HepG2 (cell line): ENCODE measurements around the gene SDHAF1.

Experiments used
- GMEB1 ChIP-seq: sonication (generic); formaldehyde crosslinking; IDR thresholded peaks from 2 replicates; pipeline ENCODE4 v1.5.1; 2020; ENCODE audit warnings: missing genetic modification reagents, mild to moderate bottlenecking, borderline replicate concordance
- NCOA1 ChIP-seq: sonication (generic); formaldehyde crosslinking; IDR thresholded peaks from 2 replicates; pipeline ENCODE4 v1.9.0; 2021; ENCODE audit warnings: missing genetic modification reagents
- POLR2A ChIP-seq, 2 experiments: IDR thresholded peaks; 2 replicates each; pipeline ENCODE4 v1.6.1; 2011; ENCODE audit warnings: low read depth in 2 of 2, low read length in 2 of 2, mild to moderate bottlenecking in 1 of 2, moderate library complexity in 1 of 2; ENCODE audit not compliant: insufficient read depth in 1 of 2
- POLR2AphosphoS2 ChIP-seq: IDR thresholded peaks from 2 replicates; pipeline ENCODE4 v1.6.1; 2011; ENCODE audit warnings: low read depth, low read length, improper control_type of control experiment
- RBM22 ChIP-seq: fragments of 200-400 bp; formaldehyde crosslinking; optimal IDR thresholded peaks from 2 replicates; pipeline ENCODE3; 2017; ENCODE audit warnings: mild to moderate bottlenecking, low read length, moderate library complexity
- TCF12 ChIP-seq, 2 experiments: fragments of 450-650 bp in 1 of 2; sonication (generic) in 1 of 2; formaldehyde crosslinking in 1 of 2; IDR thresholded peaks; 2 replicates each; pipeline versions ENCODE4 v1.6.1 to v1.8.0; 2017 to 2022; ENCODE audit warnings: antibody characterized with exemption in 1 of 2, mild to moderate bottlenecking in 1 of 2, missing genetic modification reagents in 1 of 2, moderate library complexity in 1 of 2
- XRCC5 ChIP-seq: fragments of 200-400 bp; formaldehyde crosslinking; optimal IDR thresholded peaks from 2 replicates; pipeline ENCODE3; 2017; ENCODE audit warnings: mild to moderate bottlenecking, low read length
- ZNF556 ChIP-seq: sonication (generic); formaldehyde crosslinking; IDR thresholded peaks from 2 replicates; pipeline ENCODE4 v1.4.0; 2020; ENCODE audit warnings: mild to moderate bottlenecking, missing genetic modification reagents, borderline replicate concordance
- ZNF644 ChIP-seq: IDR thresholded peaks from 2 replicates; pipeline ENCODE4 v1.6.1; 2016; ENCODE audit warnings: low read depth
- ZNF737 ChIP-seq: sonication (generic); formaldehyde crosslinking; IDR thresholded peaks from 2 replicates; pipeline ENCODE4 v1.5.0; 2020; ENCODE audit warnings: missing genetic modification reagents, mild to moderate bottlenecking, borderline replicate concordance
- TF ChIP-seq, protein P1 (sequence below): sonication (generic); formaldehyde crosslinking; IDR thresholded peaks from 2 replicates; pipeline ENCODE4 v1.4.0; 2020; ENCODE audit warnings: mild to moderate bottlenecking, missing genetic modification reagents
- TF ChIP-seq, protein P2 (sequence below), 2 experiments: sonication (generic) in 1 of 2; formaldehyde crosslinking in 1 of 2; IDR thresholded peaks; 2 replicates each; pipeline versions ENCODE4 v1.4.0 to v1.6.1; 2018 to 2020; ENCODE audit warnings: missing genetic modification reagents in 2 of 2, borderline replicate concordance in 1 of 2, low read depth in 1 of 2, mild to moderate bottlenecking in 1 of 2, missing biosample characterization in 1 of 2

DNA sequence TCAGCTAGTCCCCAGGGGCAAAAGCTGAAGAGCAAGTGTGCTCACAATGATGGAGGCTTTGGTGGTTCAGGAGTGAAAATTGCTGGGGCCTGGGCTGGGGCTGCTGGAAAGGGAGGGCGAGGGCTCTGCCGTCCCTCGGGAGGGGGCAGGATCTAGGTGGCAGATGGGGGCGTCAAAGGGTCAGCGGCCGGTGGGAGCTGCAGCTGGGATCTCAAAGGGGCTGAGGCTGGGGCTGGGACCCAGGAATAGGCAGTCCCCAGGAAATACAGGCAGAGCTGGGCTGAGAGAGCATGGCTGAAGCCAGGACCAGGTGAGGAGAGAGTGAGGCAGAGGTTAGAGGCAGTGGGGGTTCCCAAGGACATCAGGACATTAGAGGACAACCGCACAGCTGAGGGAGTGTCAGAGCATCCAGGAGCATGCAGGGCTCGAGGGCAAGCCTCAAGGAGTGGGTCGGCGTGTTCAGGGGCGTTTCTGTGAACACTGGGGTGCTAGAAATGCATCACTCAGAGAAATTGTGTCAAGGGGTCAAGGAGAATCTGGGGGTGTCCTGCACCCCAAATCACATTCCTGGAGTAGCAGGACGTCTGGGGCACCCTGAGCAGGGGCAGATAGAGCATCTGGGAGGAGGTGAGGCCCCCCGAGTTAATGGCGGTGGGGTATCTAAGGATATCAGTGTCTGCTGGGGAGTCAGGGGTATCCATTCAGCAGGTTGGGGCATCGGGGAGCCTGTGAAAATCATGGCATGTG is 14.8 kb downstream of the SDHAF1 start:
- TF ChIP-seq NCOA1 (CRISPR knock-in tag) (no peak), ZNF556 (no peak), ZNF644 (CRISPR knock-in tag) (no peak), GMEB1 (CRISPR knock-in tag) (no peak), RBM22 (no peak), POLR2AphosphoS2 (no peak), ZNF737 (CRISPR knock-in tag) (no peak), POLR2A (IDR thresholded peaks at IDR 0.05; ENCODE audit: insufficient read depth in 1 of 2, low read depth in 2 of 2, low read length in 2 of 2) (no peak), TCF12 (IDR thresholded peaks at IDR 0.05) (no peak), TCF12 (CRISPR knock-in tag; IDR thresholded peaks at IDR 0.05) (no peak), XRCC5 (no peak)
- TF ChIP-seq, protein P1, sequence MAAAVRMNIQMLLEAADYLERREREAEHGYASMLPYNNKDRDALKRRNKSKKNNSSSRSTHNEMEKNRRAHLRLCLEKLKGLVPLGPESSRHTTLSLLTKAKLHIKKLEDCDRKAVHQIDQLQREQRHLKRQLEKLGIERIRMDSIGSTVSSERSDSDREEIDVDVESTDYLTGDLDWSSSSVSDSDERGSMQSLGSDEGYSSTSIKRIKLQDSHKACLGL (CRISPR knock-in tag): no peak
- TF ChIP-seq, protein P2, sequence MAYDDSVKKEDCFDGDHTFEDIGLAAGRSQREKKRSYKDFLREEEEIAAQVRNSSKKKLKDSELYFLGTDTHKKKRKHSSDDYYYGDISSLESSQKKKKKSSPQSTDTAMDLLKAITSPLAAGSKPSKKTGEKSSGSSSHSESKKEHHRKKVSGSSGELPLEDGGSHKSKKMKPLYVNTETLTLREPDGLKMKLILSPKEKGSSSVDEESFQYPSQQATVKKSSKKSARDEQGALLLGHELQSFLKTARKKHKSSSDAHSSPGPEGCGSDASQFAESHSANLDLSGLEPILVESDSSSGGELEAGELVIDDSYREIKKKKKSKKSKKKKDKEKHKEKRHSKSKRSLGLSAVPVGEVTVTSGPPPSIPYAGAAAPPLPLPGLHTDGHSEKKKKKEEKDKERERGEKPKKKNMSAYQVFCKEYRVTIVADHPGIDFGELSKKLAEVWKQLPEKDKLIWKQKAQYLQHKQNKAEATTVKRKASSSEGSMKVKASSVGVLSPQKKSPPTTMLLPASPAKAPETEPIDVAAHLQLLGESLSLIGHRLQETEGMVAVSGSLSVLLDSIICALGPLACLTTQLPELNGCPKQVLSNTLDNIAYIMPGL (CRISPR knock-in tag; IDR thresholded peaks at IDR 0.05; ENCODE audit: borderline replicate concordance in 1 of 2, low read depth in 1 of 2): no peak
